ENCODE data around the gene CDC42BPA.

Gene CDC42BPA

GRCh38 chr1:227072991-227073390, 245.3 kb downstream of the CDC42BPA start:
- in situ Hi-C loops (cut with HindIII; ENCODE audit: low sequenced_read_pairs), result no loop called here

- in situ Hi-C loops (cut with HindIII; ENCODE audit: low sequenced_read_pairs), result no loop called here
Observed at GRCh38 chr1:227071895-227072587, 246.3 kb downstream of the CDC42BPA start.

GRCh38 chr1:227070638-227071285, 247.5 kb downstream of the CDC42BPA start:
- in situ Hi-C loops (cut with HindIII; ENCODE audit: low sequenced_read_pairs), result no loop called here

GRCh38 chr1:227069490-227069889, 248.8 kb downstream of the CDC42BPA start:
- in situ Hi-C loops (cut with HindIII; ENCODE audit: low sequenced_read_pairs), result no loop called here

GRCh38 chr1:227068883-227069282, 249.4 kb downstream of the CDC42BPA start:
- in situ Hi-C loops (cut with HindIII; ENCODE audit: low sequenced_read_pairs), result no loop called here

- in situ Hi-C loops (cut with HindIII; ENCODE audit: low sequenced_read_pairs), result no loop called here
Observed at GRCh38 chr1:227066999-227067398, 251.3 kb downstream of the CDC42BPA start.

GRCh38 chr1:227065311-227065710, 253.0 kb downstream of the CDC42BPA start:
- in situ Hi-C loops (cut with HindIII; ENCODE audit: low sequenced_read_pairs), result no loop called here

- in situ Hi-C loops (cut with HindIII; ENCODE audit: low sequenced_read_pairs), result no loop called here
Observed at GRCh38 chr1:227062306-227062705, 256.0 kb downstream of the CDC42BPA start.

- in situ Hi-C loops (cut with HindIII; ENCODE audit: low sequenced_read_pairs), result no loop called here
Observed at GRCh38 chr1:227059076-227059475, 259.2 kb downstream of the CDC42BPA start.

- in situ Hi-C loops (cut with HindIII; ENCODE audit: low sequenced_read_pairs), result no loop called here
Observed at GRCh38 chr1:227058321-227058751, 260.0 kb downstream of the CDC42BPA start.

- in situ Hi-C loops (cut with HindIII; ENCODE audit: low sequenced_read_pairs), result no loop called here
Observed at GRCh38 chr1:227049253-227049652, 269.0 kb downstream of the CDC42BPA start.

- in situ Hi-C loops (cut with HindIII; ENCODE audit: low sequenced_read_pairs), result no loop called here
Observed at GRCh38 chr1:227043755-227044154, 274.5 kb downstream of the CDC42BPA start.

GRCh38 chr1:227042292-227042691, 276.0 kb downstream of the CDC42BPA start:
- in situ Hi-C loops (cut with HindIII; ENCODE audit: low sequenced_read_pairs), result no loop called here

- in situ Hi-C loops (cut with HindIII; ENCODE audit: low sequenced_read_pairs), result no loop called here
Observed at GRCh38 chr1:227038401-227038800, 279.9 kb downstream of the CDC42BPA start.

- in situ Hi-C loops (cut with HindIII; ENCODE audit: low sequenced_read_pairs), result no loop called here
Observed at GRCh38 chr1:227037121-227037520, 281.2 kb downstream of the CDC42BPA start.

GRCh38 chr1:227035316-227035715, 283.0 kb downstream of the CDC42BPA start:
- in situ Hi-C loops (cut with HindIII; ENCODE audit: low sequenced_read_pairs), result no loop called here

- in situ Hi-C loops (cut with HindIII; ENCODE audit: low sequenced_read_pairs), result no loop called here
Observed at GRCh38 chr1:227033880-227034279, 284.4 kb downstream of the CDC42BPA start.

- in situ Hi-C loops (cut with HindIII; ENCODE audit: low sequenced_read_pairs), result no loop called here
Observed at GRCh38 chr1:227032396-227032795, 285.9 kb downstream of the CDC42BPA start.

- in situ Hi-C loops (cut with HindIII; ENCODE audit: low sequenced_read_pairs), result no loop called here
Observed at GRCh38 chr1:227016990-227017389, 301.3 kb downstream of the CDC42BPA start.

GRCh38 chr1:227010645-227011044, 307.6 kb downstream of the CDC42BPA start:
- in situ Hi-C loops (cut with HindIII; ENCODE audit: low sequenced_read_pairs), result no loop called here

GRCh38 chr1:227009937-227010336, 308.4 kb downstream of the CDC42BPA start:
- in situ Hi-C loops (cut with HindIII; ENCODE audit: low sequenced_read_pairs), result no loop called here

- in situ Hi-C loops (cut with HindIII; ENCODE audit: low sequenced_read_pairs), result no loop called here
Observed at GRCh38 chr1:227006226-227006796, 312.0 kb downstream of the CDC42BPA start.
